NCI-H2227 treated with DMSO at 0.1 percent for 48 hours (cell line): Measurements from ENCODE around the gene WAS.
A peak's percentile ranks its signal among the peaks of the same experiment; 100 is the strongest.
"Not testable (repeated sequence)": the region's sequence is repeated elsewhere in the genome, so short reads cannot be mapped to it uniquely, and the experiment has no call there.

Experiments
- DNase-seq: peaks from one replicate; lab custom pipeline; 2025; lab: John Stamatoyannopoulos, UW

The WAS gene

DNA sequence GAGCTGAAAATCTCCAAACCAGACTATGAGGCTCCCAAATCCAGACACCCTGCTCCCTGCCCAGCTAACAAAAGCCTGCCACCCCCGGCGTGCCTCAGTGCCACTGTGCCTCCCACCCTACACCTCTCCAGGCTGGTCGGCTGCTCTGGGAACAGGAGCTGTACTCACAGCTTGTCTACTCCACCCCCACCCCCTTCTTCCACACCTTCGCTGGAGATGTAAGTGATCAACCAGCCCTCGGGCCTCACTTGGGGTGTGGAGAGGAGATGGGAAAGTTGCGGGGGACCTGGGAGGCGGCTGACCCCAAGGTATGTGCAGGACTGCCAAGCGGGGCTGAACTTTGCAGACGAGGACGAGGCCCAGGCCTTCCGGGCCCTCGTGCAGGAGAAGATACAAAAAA is 1.8 kb downstream of the WAS start:
- DNase-seq: no peak

DNA sequence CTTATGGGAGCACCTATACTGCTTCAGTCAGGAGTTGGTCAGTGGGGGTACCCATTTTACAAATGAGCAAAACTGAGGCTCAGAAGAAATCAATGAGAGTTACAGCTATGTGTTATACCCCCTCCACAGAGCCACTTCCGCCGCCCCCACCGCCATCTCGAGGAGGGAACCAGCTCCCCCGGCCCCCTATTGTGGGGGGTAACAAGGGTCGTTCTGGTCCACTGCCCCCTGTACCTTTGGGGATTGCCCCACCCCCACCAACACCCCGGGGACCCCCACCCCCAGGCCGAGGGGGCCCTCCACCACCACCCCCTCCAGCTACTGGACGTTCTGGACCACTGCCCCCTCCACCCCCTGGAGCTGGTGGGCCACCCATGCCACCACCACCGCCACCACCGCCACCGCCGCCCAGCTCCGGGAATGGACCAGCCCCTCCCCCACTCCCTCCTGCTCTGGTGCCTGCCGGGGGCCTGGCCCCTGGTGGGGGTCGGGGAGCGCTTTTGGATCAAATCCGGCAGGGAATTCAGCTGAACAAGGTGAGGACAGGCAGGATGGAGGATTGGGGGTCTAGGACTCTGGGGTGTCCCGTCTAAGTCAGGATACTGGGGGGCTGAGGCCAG is 5.0 kb downstream of the WAS start:
- DNase-seq: no peak

DNA sequence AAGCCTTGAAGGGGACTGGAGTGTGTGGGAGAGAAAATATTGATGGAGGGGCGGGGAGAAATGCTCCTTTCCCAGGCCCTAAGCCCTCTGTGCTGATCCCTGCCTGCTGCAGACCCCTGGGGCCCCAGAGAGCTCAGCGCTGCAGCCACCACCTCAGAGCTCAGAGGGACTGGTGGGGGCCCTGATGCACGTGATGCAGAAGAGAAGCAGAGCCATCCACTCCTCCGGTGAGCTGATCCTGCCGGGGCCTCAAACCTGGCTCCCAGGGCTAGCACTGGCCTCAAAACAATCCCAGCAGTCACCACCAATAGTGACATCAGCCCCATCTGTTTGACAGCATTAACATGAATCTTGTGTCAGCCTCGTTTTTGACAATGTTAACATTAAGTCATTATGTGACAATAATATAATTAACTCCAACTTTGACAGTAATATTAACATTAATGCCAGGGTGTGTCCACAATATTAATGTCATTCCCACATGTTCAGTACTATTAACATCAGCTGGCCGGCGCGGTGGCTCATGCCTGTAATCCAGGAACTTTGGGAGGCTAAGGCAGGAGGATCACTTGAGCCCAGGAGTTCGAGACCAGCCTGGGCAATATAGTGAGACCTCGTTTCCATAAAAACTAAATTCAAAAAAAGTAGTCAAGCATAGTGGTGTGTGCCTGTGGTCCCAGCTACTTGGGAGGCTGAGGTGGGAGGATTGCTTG is 5.8 kb downstream of the WAS start:
- no peak for DNase-seq

DNA sequence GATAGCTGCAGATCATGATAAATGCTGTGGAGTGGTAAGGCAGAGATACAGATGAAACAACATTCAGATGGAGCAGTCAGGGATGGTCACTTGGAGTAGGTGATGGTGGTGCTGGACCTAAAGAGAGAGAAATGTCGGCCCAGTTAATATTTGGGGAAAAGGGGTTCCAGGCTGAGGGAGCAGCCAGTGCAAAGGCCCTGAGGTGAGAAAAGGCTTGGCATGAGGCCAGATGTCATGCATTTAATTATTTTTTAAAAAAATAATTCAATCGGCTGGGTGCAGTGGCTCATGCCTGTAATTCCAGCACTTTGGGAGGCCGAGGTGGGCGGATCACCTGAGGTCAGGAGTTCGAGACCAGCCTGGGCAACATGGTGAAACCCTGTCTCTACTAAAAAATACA is 8.1 kb downstream of the WAS start:
- DNase-seq: not testable (repeated sequence)

DNA sequence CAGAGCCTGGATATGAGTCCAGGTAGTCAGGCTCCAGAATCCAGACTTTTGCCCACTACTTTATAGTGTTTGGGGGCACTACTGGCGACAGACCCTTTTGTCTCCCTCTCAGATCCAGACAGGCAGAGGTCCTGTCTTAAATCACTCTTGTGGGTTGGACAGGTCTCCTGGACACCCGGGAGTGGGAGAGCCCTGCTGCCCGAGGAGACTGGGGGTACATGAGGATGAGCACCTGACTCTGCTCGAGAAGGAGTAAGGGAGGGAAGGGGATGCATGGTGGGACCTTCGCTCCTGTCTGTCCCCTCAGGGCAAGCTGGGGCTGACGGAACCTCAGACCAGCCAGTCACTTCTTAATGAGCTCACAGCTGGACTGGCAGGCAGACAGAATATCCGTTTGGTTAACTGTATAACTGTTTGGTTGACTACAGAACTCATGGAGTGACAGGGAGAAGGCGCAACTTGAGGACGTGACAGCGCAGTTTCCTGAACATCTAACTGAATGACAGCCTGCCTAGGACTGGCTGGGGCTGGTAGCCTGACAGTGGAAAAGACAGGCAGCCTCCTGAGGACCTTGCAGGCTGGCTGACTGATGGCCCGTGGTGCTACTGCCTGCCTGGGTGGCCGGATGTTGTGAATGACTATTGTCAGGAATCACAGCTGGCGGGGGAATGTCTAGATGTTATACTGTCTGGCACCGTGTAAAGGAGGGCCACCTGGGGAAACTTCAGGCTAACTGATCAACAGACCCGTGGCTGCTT is 11.4 kb downstream of the WAS start:
- no peak for DNase-seq

DNA sequence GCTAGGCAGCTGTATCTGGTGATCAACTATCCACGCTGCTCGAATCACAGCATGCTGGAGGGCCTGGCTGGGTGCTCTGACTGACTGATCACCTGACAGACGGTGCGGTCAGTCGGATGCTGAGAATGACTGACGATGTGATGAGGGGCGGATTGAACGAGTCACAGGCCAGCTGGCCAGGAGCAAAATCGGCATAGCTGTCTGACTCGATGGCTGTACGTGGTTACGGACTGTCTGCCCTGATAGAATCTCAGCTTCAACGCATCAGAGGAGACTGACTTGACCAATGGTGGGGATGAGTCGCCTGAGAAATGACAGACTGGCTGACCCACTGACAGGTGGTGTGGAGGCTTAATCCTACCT is 11.9 kb downstream of the WAS start:
- DNase-seq: no peak

DNA sequence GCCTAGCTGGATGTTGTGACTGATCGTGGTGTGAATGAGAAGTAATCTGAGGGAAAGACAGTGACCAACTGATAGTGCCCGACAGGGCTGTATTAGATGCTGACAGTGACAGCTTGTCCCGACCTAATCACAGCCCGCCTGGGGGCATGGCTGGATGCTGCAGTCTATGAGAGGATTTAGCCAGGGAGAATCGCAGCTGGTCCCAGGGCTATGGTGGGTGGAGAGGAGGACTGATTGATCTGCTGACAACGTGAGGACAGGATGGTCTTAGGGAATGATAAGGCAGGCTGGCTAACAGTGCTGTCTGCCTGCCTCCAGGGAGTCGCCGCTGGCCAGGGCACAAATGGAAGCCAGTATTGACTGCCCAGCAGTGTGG is 12.3 kb downstream of the WAS start:
- no peak for DNase-seq

DNA sequence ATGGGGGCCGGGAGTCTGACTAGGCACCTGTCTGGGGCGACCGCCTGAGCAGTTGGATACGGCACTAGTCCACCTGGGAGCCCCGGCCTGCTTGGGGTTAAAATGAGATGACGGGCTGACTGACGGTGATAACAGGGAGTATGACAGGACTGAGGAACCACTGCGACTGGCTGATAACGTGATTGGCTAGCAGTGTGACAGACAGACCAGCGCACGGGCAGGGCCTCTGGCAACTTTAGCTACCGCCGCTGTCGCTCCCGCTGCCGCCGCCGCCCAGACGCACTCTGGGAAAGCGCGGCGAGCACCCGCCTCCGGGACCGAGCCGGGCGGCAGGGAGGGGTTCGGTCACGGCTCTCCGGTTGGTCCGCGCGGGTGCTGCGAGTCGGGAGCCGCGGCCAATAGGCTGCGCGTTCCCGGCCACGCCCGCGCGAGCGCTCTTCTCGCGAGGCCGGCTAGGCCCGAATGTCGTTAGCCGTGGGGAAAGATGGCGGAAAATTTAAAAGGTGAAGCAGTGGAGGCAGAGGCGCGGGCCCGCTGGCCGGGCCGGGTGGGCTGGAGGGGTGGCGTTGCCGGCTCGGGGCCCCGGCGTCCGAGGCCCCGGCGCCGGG is 12.8 kb downstream of the WAS start, which contains the start of gene SUV39H1:
SUV39H1 (plus strand) TSS at position 434 of the 608 bp plus-strand sequence; CDS start at position 485, 51 bp downstream.
- peak; percentile 92 for DNase-seq

DNA sequence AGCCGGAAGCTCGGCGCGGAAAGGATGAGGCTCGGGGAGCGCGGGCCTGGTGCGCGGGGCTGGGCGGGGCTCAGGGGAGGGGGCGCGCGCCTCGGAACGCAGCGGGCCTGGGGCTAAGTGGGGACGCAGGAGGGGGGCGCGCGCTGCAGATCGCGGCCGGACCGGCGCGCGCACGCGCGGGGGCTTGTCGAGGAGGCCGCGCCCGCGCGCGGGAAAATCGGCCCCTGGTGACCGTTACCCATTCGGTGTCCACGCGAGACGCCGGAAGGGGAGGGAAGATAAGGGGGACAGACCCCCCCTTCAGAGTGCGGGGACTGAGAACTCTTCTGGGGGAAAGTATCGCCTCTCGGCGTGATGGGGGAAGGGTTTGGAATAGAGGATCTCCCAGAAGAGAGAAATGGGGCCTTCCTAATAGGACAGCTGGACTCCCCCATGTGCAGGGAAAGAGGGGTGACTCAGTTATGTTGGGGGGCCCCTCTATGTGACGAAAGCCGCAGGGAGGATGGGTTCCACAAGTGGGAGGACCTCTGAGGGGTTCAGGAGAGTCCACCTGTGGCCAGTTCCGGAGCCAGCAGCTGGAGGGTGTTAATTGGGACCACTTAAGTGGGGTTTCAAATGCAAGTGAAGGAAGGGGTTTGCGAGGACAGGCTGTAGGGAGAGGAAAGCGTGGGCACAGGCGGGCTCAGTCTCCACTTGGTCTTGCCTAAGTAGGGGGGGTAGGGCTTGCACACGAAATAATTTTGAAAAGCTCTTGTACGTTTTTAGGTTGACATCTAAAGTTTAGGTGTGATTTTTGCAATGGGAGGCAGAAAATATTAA is 13.5 kb downstream of the WAS start:
- DNase-seq: peak; percentile 81

DNA sequence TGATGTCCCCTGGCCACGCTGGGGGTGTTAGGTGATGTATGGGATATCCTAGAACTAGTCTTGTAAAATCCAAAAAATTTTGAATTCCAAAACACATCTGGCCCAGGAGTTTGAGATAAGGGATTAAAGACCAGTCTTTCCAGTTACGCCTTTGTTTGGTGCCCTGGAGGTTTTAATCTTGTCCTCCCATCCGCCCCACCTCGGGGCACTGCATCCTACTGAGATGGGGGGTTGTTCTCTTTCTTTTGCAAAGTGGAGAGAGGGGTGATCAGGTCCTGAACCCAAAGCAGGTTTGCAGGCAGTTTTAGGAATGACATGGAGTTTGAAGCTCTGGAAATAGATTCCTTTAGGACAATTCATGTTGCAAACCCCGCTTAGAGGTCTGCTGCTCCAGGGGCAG is 14.7 kb downstream of the WAS start:
- no peak for DNase-seq

DNA sequence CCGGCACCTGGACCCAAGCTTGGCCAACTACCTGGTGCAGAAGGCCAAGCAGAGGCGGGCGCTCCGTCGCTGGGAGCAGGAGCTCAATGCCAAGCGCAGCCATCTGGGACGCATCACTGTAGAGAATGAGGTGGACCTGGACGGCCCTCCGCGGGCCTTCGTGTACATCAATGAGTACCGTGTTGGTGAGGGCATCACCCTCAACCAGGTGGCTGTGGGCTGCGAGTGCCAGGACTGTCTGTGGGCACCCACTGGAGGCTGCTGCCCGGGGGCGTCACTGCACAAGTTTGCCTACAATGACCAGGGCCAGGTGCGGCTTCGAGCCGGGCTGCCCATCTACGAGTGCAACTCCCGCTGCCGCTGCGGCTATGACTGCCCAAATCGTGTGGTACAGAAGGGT is 16.6 kb downstream of the WAS start:
- no peak for DNase-seq

DNA sequence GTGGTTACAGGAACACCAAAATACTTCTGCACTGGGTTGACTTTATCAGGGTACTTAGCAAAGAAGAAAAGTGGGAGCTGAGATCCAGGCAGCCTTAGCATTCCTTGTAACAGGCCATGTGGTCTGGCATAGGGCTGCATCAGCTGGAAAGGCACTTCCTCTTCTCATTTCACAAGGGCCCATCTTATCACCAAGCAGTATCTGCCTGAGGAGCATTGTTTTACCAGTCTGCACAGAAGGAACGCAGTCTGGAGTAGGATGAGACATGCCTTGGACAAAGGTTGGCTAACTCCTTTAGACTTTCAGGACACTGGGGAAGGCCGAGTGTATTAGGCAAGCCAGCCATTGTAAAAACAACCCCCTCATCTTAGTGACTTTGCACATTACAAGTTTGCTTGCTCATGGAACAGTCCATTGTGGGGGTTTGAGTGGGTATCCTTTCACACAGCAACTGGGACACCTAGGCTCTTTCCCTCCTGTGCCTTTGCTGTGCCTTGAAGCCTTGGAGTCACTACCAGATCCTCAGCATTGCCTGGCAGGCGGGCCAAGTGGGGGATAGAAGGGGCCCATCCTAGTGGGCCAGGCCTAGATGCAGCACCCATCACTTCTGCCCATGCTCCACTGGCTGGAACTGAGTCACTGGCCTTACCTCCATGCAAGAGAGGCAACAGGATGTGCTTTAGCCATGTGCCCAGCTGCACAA is 17.5 kb downstream of the WAS start:
- no peak for DNase-seq

DNA sequence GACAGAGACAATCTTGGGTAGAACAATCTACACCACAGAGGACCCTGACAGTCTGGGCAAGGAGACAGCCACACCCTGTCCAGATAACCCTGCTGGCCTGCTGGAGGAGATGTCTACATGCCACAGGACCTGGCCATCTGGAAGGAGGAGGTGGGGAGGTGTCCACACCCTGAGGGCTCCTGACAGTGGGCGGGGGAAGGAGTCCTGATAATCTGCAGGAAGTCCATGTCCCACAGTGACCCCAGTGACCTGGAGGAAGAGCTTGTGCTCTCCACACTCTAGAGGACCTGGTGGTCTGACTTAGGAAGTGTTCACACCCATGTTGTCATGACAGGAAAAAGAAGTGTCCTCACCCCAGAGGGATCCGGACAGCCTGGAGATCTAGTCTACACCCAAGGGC is 18.4 kb downstream of the WAS start:
- no peak for DNase-seq

DNA sequence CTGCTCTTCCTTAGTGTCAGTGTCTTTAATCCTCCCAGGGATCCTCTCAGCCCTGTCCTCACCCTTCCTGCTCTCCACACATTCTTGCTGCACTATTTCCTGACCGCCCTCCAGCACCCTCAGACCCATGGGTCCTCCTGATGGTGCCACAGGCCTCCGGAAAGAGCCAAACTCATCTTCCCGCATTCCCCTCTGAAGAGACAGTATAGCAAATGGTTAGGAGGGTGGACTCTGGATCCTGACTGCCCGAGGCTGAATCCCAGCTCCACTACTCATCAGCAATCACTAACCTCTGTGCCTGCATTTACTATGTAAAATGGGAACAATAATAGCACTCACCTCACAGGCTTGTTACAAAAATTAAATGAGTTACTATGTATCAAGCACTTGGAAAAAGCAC is 19.1 kb downstream of the WAS start:
- no peak for DNase-seq

DNA sequence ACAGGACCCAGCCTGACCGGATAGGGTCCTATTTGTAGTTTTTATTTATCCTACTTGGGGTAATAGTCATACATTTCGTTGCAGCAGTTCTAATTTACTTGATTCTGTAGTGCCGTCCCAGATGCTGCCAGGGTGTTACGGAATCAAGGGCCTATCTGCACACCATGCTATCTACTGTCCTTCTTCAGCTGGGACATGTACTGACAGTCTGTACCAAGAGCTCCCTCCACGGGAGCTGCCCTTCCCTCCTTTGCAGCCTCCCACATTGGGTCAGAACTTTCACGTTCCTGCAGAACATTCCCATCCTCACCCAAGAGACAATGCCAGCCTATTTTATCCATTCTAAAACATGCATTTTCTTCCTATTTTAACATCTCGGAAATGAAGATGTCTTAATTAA is 19.6 kb downstream of the WAS start:
- no peak for DNase-seq

DNA sequence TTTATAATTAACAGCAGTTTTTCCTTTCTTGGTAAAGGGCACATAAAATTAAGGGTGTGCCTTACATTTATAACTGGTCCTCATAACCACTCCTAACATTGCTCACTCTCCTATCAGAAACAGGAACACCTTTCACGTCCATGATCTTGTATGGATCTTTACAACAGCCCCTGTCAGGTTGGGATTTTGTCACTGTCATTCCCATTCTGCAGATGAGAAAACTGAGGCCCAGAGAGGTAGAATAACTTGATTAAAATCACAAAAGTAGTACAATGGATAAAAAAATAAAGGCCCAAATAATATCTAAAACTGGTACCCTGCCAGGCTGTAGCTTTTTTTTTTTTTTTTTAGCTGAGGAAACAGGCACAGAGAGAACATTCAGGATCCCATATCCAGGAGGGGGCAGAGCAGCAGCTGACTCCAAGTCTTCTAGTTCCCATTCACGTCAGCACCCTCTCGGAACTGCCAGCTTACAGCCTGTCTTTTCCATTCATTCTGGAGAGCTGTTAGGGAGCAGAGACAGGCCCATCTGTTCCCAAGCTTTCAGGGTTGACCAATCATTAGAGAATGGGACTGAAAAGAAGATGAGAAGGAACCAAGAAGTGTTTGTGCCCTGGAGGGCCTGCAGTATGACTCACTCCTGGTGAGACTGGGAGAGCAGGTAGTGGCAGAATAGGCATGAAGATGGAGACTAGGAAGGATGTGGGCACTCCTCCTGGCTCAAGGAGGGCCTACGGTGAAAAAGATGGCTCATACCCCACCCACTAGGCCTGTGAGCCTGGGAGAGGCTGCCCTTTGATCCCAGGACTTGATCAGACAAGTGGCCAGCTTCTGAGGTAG is 20.3 kb downstream of the WAS start:
- DNase-seq: no peak

DNA sequence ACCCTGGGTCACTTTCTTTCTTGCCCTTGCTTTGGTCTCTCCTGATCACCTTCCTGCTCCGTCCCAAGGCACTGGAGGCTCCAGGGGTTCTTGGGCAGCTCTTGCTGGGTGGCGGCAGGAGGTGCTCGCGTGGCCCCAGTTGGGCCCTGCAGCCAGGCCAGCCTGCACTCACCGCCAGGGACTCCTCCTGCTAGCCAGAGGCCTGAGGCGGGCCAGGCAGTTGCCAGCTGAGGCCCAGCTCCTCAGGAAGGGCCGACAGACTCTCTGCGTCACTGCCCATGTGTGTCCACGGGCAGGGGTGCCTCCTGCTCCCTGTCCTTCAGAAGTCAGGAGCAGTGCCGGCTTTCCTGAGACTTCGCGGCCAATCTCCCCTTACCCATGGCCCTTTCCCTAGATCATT is 22.3 kb downstream of the WAS start:
- no peak for DNase-seq

DNA sequence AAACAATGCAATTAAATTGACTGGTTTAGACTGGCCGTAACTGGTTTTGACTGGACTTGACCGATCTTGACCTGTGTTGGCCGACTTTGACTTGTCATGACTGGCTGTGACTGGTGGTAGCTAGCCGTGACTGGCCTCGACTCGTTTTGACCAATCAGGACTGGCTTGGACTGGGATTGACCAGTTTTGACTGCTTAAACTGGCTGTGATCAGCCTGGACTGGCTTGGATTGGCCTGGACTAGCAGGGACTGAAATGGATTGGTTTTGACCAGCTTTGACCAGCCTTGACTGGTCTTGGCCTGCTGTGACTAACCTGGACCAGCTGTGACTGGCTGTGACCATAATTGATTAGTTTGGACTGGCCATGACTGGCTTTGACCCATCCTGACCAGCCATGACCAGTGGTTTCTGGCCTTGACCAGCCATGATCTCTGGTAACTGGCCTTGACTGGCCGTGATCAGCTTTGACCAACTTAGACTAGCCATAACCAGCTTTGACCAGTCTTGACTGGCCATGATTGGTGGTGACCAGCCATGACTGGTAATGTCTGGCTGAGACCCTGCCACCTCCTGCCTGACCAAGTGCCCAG is 26.0 kb downstream of the WAS start:
- DNase-seq: no peak

DNA sequence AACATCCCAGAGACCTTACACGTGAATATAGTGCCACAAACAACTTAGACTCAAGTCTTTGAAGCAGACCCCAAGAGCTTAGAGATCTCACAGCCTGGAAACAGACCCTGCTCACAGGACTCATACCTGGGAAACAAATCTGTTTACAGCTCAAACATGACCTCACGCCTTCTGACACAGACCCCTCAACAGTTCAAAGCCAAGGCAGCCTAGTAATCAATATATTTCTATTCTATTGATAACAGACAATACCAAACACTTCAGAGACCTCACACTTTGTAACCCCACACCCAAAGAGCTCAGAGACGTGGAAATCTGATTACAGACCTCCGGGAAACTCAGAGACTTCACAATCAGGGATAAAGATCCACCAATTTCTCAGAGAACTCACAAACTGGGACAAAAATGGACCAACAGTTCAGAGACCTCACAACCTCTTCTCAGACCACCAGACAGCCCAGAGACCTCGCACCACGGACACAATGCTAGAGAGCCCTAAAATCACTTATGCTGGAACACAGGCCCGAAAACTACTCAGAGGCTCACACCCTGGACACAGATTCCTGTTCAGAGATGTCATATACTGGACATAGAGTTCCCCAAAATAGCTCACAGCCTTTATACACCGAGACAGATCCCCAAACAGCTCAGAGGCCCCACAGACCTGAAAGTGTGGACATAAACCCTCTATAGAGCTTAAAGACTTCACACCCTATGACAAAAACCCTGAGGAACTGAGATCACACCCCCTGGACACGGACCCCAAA is 27.7 kb downstream of the WAS start:
- DNase-seq: no peak
